GM19035 (cell line): ENCODE results near the gene CD300H.

ENCODE experiments used
- ATAC-seq: cut with Tn5 transposase; IDR thresholded peaks from one replicate; pipeline ENCODE4 v1.9.1; 2021; ENCODE audit not compliant: unreplicated experiment

Gene CD300H

GRCh38 chr17:74552037-74552436 is 15.3 kb downstream of the CD300H start:
- ATAC-seq: no peak

DNA sequence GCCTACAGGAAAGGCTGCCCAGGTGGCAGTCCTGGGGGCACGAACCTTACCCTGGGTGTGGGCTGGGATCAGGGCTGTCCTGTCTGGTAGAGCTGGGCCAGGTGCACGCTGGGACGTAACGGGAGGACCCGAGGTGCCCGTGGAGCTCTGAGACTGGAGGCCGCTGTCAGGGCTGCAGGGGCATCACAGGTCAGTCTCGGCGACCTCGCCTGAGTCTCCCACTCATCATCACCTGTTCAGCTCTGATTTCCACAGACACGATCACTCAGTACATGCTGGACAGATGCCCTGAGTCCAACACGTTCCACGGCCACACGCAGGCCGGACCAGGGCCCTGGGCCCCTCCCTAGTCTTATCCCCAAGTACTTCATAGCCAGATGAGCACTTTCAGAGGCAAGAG is 16.7 kb downstream of the CD300H start:
- no peak for ATAC-seq

GRCh38 chr17:74549343-74549742 is 18.0 kb downstream of the CD300H start:
- no peak for ATAC-seq

GRCh38 chr17:74547736-74548135 is 19.6 kb downstream of the CD300H start:
- no peak for ATAC-seq

- ATAC-seq: no peak
Observed at GRCh38 chr17:74547264-74547663, 20.0 kb downstream of the CD300H start.

GRCh38 chr17:74546586-74546985 is 20.7 kb downstream of the CD300H start:
- ATAC-seq: no peak

DNA sequence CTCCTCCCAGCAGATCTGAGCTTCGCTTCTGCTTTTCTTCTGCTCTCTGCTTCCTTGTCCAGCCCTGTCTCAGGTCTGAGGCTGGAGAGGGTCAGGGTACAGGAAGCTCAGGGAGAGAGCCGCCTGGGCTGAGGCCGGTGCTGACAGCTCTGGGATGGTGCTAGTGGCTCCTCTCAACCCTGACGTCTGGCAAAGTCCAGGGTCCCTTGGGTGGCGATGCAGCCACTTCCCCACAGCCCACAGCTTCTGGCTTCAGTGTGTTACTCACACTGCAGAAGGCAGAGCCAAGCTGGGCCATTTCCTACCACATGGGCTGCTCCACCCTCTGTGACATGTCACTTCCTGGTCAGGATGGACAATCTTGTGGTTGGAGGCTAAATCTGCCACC is 21.5 kb downstream of the CD300H start, which contains the start of gene CD300C:
TSS of gene CD300C (minus strand) at position 273 of the 388 bp plus-strand sequence. CDS start 333 bp downstream, outside the sequence.
- no peak for ATAC-seq

- ATAC-seq: no peak
Observed at GRCh38 chr17:74544991-74545842, 22.1 kb downstream of the CD300H start.

- ATAC-seq: no peak
Observed at GRCh38 chr17:74543891-74544760, 23.2 kb downstream of the CD300H start.

GRCh38 chr17:74543406-74543805 is 23.9 kb downstream of the CD300H start:
- no peak for ATAC-seq

DNA sequence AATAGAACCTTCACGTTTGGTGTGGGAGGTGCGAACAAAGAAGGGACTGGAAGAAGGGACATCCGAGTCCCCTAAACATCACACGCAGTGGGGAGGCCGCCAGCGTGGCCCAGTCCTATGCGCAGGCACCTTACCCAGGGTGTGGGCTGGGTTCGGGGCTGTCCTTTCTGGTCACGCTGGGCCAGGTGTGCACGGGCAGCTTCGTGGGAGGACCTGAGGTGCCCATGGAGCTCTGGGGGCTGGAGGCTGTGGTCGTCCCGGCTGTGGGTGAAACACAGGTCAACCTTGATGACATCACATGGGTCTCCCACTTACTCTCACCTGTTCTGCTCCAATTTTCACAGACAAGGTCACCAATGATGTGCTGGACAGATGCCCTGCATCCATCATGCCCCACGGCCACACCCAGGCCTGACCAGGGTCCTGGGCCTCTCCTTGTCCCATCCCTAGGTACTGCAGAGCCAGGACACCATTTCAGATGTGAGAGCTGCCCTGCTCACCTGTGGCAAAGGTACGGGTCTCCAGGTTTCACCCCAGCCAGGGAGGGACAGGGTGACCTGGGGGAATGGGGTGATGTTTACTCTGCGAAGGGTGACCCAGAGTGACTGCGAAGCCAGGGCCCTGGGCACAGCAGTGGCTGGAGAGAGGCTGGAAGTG is 24.5 kb downstream of the CD300H start:
- no peak for ATAC-seq

DNA sequence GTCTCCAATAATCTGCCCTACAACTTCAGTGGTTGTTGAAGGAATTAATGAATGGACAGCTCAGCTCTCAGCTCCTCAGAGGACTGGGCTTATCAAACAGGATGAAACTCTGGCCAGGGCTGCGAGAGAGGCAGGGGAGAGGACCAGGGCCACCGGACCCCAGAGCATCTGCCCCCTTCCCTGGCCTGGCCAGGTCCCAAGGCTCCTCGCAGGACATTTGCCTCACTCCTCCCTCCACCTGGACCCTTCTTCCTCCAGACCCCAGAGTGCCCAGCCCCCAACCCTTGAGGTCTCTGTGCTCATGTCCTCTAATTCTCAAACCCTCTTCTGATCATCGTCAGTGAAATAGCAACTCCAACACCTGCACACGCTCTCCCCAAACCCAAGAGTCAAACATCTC is 25.1 kb downstream of the CD300H start:
- no peak for ATAC-seq

- no peak for ATAC-seq
Observed at GRCh38 chr17:74541176-74542111, 25.9 kb downstream of the CD300H start.

DNA sequence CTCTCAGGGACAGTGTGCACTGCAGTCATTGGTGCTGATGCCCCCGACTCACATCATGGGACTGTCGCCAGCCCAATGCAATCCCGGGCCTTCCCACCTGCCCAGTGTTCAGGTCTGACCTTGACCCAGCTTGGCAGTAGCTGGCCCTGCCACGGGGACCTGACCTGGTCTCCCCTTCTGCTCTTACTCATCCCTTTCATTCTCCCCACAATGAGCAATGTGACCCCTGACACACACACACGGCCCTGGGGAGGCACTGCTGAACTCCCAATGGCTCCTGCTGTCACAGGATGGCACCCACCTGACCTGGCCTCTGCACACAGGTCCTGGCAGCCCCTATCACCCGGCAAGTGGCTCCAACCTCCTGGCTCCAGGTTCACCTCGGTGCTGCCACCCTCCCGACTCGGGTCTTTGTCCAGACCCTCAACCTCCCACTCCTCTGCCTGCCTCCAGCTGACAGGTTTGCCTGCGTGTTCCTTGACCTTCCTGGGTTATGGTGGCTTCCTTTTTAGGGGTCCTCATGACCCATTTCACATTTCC is 28.0 kb downstream of the CD300H start:
- ATAC-seq: no peak

- ATAC-seq: no peak
Observed at GRCh38 chr17:74536890-74537289, 30.4 kb downstream of the CD300H start.

- ATAC-seq: no peak
Observed at GRCh38 chr17:74532115-74532514, 35.2 kb downstream of the CD300H start.

GRCh38 chr17:74531231-74531761 is 36.0 kb downstream of the CD300H start, which contains the start of gene CD300LB:
Gene CD300LB, minus strand, starts transcription at chr17:74531475. Its CDS starts 125 bp downstream, at chr17:74531350.
- no peak for ATAC-seq

GRCh38 chr17:74530831-74531150 is 36.5 kb downstream of the CD300H start:
- no peak for ATAC-seq

GRCh38 chr17:74529243-74529642 is 38.1 kb downstream of the CD300H start:
- ATAC-seq: no peak
